ENCODE measurements around the gene CEP85.

DNA sequence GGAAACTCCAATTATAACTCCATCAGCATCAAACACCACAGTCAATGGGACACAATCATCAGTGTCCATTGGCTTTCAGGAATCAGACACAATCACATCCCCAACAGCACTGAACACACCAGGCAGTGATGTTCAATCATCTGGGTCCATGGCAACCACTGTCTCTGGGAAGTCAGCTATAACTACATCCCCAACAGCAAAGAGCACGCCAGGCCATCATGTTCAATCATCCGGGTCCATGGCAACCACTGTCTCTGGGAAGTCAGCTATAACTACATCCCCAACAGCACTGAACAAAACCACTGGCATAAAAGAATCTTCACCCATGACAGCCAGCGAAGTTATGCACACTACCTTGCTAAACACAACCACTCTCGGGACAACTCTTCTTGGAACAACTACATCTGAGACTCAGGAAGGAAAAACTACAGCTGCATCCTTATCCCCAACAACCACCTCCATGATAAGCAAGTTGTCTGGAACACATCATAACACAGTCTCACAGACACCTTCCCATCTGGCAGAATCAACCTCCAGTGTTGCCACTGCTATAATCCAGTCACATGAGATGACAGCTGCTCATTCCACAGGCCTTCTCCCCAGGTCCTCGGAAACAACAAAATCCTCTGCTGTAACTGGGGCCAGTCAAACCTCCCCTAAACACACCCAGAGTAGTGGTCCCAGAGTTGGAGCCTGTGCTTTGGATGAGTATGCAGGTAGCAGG is 23.7 kb upstream of the CEP85 start:
- TF ChIP-seq CTCF (conservative IDR thresholded peaks at IDR 0.05 in 1 of 2, IDR thresholded peaks at IDR 0.05 in 1 of 2; ENCODE audit: extremely low read depth in 1 of 2, insufficient read depth in 1 of 2, low read depth in 1 of 2, low read length in 2 of 2) (no peak), EZH2 (IDR thresholded peaks at IDR 0.05; ENCODE audit: borderline replicate concordance, low read length) (peak; percentile 25)

All from mammary epithelial cell (primary cell).